Measurements from ENCODE around the gene TRPC1.

GRCh38 chr3:142694225-142694624 is 29.6 kb upstream of the TRPC1 start:
- no peak for TF ChIP-seq CTCF (IDR thresholded peaks at IDR 0.05)
- no peak for TF ChIP-seq POLR2AphosphoS5 (IDR thresholded peaks at IDR 0.05)

Measured in gastroesophageal sphincter (tissue), 3 donors.